ENCODE measurements around the gene NFKBIB. TPM values are rescaled to one million over a fixed set of nuclear protein-coding genes. Genes with fewer than 3 reads are reported as not detected.

NFKBIB gene
- total RNA-seq, 1 donor from 2014 or later = 23.6 TPM

GRCh38 chr19:38942471-38943181 is 42.9 kb downstream of the NFKBIB start:
- no peak for TF ChIP-seq CTCF (conservative IDR thresholded peaks at IDR 0.05; ENCODE audit: low read depth, low read length)
- no peak overlapping the region for H3K4me3 ChIP-seq (ENCODE audit: low read depth, low read length)
- no peak for DNase-seq (ENCODE audit: low read depth)

- H3K4me3 ChIP-seq (ENCODE audit: low read depth, low read length) = no peak overlapping the region
- TF ChIP-seq CTCF (conservative IDR thresholded peaks at IDR 0.05; ENCODE audit: low read depth, low read length) = no peak
- no peak for DNase-seq (ENCODE audit: low read depth)
Observed at GRCh38 chr19:38944981-38945506, 45.3 kb downstream of the NFKBIB start.

GRCh38 chr19:38945562-38946228 is 45.9 kb downstream of the NFKBIB start:
- TF ChIP-seq CTCF (conservative IDR thresholded peaks at IDR 0.05; ENCODE audit: low read depth, low read length) = no peak
- H3K4me3 ChIP-seq (ENCODE audit: low read depth, low read length) = no peak overlapping the region
- DNase-seq (ENCODE audit: low read depth) = no peak

- DNase-seq (ENCODE audit: low read depth) = no peak
Observed at GRCh38 chr19:38946229-38947010, 46.7 kb downstream of the NFKBIB start.

GRCh38 chr19:38949580-38950367 is 50.0 kb downstream of the NFKBIB start:
- peak overlapping the region; percentile 14 for H3K4me3 ChIP-seq (ENCODE audit: low read depth, low read length)
- no peak for DNase-seq (ENCODE audit: low read depth)
- TF ChIP-seq CTCF (conservative IDR thresholded peaks at IDR 0.05; ENCODE audit: low read depth, low read length) = no peak

More at GRCh38 chr19:38946229-38947010, 46.7 kb downstream of the NFKBIB start:
- no peak for TF ChIP-seq CTCF (conservative IDR thresholded peaks at IDR 0.05; ENCODE audit: low read depth, low read length)
- H3K4me3 ChIP-seq (ENCODE audit: low read depth, low read length) = no peak overlapping the region

GRCh38 chr19:38951187-38951586 is 51.4 kb downstream of the NFKBIB start:
- H3K4me3 ChIP-seq (ENCODE audit: low read depth, low read length) = no peak overlapping the region
- TF ChIP-seq CTCF (conservative IDR thresholded peaks at IDR 0.05; ENCODE audit: low read depth, low read length) = no peak
- no peak for DNase-seq (ENCODE audit: low read depth)

Measured in epithelial cell of proximal tubule (primary cell).